ENCODE data around the gene SRRM2. TPM values are rescaled to one million over a fixed set of nuclear protein-coding genes. Genes with fewer than 3 reads are reported as not detected.

SRRM2 gene
- total and polyA plus RNA-seq, 9 of the 15 experiments (the other 6 are each of a cell fraction or from before 2014, with no cell fraction given) = 26.7 to 563 (median 81.1) TPM

DNA sequence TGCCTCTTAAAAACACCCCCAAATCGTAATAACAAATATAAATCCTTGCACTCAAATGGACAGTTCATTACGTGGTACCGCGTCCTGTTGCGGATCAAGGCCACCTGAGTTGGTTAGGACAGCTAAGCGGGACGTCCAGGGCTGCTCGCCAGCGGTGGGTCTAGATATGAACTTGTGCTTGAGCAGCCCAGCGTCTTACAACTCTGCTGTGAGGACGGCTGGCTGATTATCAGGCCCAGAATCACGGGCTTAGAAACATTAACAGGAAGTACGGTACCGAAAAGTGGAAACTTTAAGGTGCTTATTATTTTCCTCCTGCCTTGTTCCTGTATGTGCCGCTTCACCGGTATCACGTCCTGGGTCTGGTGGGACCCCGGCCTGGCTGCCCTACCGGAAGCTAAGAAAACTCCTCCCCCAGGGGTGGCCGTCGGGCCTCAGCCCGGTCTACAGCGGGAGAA is 832 bp upstream of the SRRM2 start (continued):
- TF ChIP-seq SNIP1 (IDR thresholded peaks at IDR 0.05; ENCODE audit: low read depth) (no peak), GATAD2B (IDR thresholded peaks at IDR 0.05; ENCODE audit: borderline replicate concordance) (no peak), RAD21 (CRISPR knock-in tag; conservative IDR thresholded peaks at IDR 0.05 in 1 of 2, IDR thresholded peaks at IDR 0.05 in 1 of 2) (no peak), ELF1 (tag; IDR thresholded peaks at IDR 0.05) (peak; percentile 74; the same call in 1 of the 2 replicates), AFF4 (CRISPR knock-in tag; IDR thresholded peaks at IDR 0.05) (0 out of 2 replicates have a peak, but pooled peaks have one; percentile 54), ATF1 (CRISPR knock-in tag; IDR thresholded peaks at IDR 0.05) (no peak), ATF1 (tag; IDR thresholded peaks at IDR 0.05) (no peak), FOXJ2 (tag; IDR thresholded peaks at IDR 0.05) (no peak), ZNF133 (CRISPR knock-in tag; IDR thresholded peaks at IDR 0.05) (no peak), TCF3 (CRISPR knock-in tag; IDR thresholded peaks at IDR 0.05) (no peak), CBX2 (IDR thresholded peaks at IDR 0.05; ENCODE audit: insufficient read depth, low read length, poor library complexity, severe bottlenecking) (no peak), RBBP5 (IDR thresholded peaks at IDR 0.05; ENCODE audit: borderline replicate concordance, insufficient read depth, low read length, poor library complexity, severe bottlenecking) (no peak), ZEB2 (IDR thresholded peaks at IDR 0.05) (no peak), NUFIP1 (IDR thresholded peaks at IDR 0.05; ENCODE audit: partially characterized antibody) (peak; percentile 47), BDP1 (IDR thresholded peaks at IDR 0.05; ENCODE audit: insufficient read depth, insufficient read length) (no peak), FOXK1 (CRISPR knock-in tag; IDR thresholded peaks at IDR 0.05; ENCODE audit: borderline replicate concordance) (peak; percentile 71; the same call in 1 of the 2 replicates), THRA (IDR thresholded peaks at IDR 0.05) (no peak), HNRNPL (IDR thresholded peaks at IDR 0.05; ENCODE audit: low read depth, low read length) (no peak), CBX5 (IDR thresholded peaks at IDR 0.05; ENCODE audit: borderline replicate concordance, low read depth) (no peak)
- TF ChIP-seq, protein P1, sequence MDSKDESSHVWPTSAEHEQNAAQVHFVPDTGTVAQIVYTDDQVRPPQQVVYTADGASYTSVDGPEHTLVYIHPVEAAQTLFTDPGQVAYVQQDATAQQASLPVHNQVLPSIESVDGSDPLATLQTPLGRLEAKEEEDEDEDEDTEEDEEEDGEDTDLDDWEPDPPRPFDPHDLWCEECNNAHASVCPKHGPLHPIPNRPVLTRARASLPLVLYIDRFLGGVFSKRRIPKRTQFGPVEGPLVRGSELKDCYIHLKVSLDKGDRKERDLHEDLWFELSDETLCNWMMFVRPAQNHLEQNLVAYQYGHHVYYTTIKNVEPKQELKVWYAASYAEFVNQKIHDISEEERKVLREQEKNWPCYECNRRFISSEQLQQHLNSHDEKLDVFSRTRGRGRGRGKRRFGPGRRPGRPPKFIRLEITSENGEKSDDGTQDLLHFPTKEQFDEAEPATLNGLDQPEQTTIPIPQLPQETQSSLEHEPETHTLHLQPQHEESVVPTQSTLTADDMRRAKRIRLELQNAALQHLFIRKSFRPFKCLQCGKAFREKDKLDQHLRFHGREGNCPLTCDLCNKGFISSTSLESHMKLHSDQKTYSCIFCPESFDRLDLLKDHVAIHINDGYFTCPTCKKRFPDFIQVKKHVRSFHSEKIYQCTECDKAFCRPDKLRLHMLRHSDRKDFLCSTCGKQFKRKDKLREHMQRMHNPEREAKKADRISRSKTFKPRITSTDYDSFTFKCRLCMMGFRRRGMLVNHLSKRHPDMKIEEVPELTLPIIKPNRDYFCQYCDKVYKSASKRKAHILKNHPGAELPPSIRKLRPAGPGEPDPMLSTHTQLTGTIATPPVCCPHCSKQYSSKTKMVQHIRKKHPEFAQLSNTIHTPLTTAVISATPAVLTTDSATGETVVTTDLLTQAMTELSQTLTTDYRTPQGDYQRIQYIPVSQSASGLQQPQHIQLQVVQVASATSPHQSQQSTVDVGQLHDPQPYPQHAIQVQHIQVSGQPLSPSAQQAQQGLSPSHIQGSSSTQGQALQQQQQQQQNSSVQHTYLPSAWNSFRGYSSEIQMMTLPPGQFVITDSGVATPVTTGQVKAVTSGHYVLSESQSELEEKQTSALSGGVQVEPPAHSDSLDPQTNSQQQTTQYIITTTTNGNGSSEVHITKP (IDR thresholded peaks at IDR 0.05; ENCODE audit: partially characterized antibody) = no peak
